ENCODE measurements around the gene MAL.

MAL gene

GRCh38 chr2:95026471-95027368 lies 1.2 kb downstream of the MAL start:
- peaks cover 39% of the 10 kb centered on the region for H3K27me3 ChIP-seq (ENCODE audit: insufficient read depth, poor library complexity, severe bottlenecking)
- no peak overlapping the region for H3K27ac ChIP-seq (replicated peaks)
- no peak for DNase-seq (ENCODE audit: low read depth in 1 of 2, low spot score in 1 of 2)
- TF ChIP-seq GABPA (IDR thresholded peaks at IDR 0.05; ENCODE audit: low read depth) = no peak
- TF ChIP-seq CTCF (IDR thresholded peaks at IDR 0.05; ENCODE audit: insufficient read depth, low read length) = no peak
- TF ChIP-seq POLR2AphosphoS5 (IDR thresholded peaks at IDR 0.05; ENCODE audit: low read depth) = no peak
- no peak for TF ChIP-seq REST (IDR thresholded peaks at IDR 0.05; ENCODE audit: insufficient replicate concordance, low read depth)
- no peak for TF ChIP-seq SPI1 (IDR thresholded peaks at IDR 0.05; ENCODE audit: borderline replicate concordance, low read depth)
- H3K4me3 ChIP-seq (replicated peaks; ENCODE audit: insufficient read depth, low read length) = no peak overlapping the region

- H3K4me3 ChIP-seq (replicated peaks; ENCODE audit: insufficient read depth, low read length) = no peak overlapping the region
- H3K27ac ChIP-seq (replicated peaks) = no peak overlapping the region
- no peak for DNase-seq (ENCODE audit: low read depth in 1 of 2, low spot score in 1 of 2)
- no peak for TF ChIP-seq SPI1 (IDR thresholded peaks at IDR 0.05; ENCODE audit: borderline replicate concordance, low read depth)
- TF ChIP-seq REST (IDR thresholded peaks at IDR 0.05; ENCODE audit: insufficient replicate concordance, low read depth) = no peak
- no peak for TF ChIP-seq POLR2AphosphoS5 (IDR thresholded peaks at IDR 0.05; ENCODE audit: low read depth)
- no peak for TF ChIP-seq CTCF (IDR thresholded peaks at IDR 0.05; ENCODE audit: insufficient read depth, low read length)
- TF ChIP-seq GABPA (IDR thresholded peaks at IDR 0.05; ENCODE audit: low read depth) = no peak
- H3K27me3 ChIP-seq (ENCODE audit: insufficient read depth, poor library complexity, severe bottlenecking) = peaks cover 39% of the 10 kb centered on the region
Measured at GRCh38 chr2:95027369-95027720, 1.8 kb downstream of the MAL start.

- Histone ChIP-seq H3K4me3 (replicated peaks; ENCODE audit: insufficient read depth, low read length) (no peak overlapping the region), H3K27me3 (ENCODE audit: insufficient read depth, poor library complexity, severe bottlenecking) (peaks cover 25% of the 10 kb centered on the region), H3K27ac (replicated peaks) (no peak overlapping the region)
- TF ChIP-seq REST (IDR thresholded peaks at IDR 0.05; ENCODE audit: insufficient replicate concordance, low read depth) (no peak), GABPA (IDR thresholded peaks at IDR 0.05; ENCODE audit: low read depth) (no peak), SPI1 (IDR thresholded peaks at IDR 0.05; ENCODE audit: borderline replicate concordance, low read depth) (no peak), POLR2AphosphoS5 (IDR thresholded peaks at IDR 0.05; ENCODE audit: low read depth) (no peak), CTCF (IDR thresholded peaks at IDR 0.05; ENCODE audit: insufficient read depth, low read length) (no peak)
- no peak for DNase-seq (ENCODE audit: low read depth in 1 of 2, low spot score in 1 of 2)
Measured at GRCh38 chr2:95029898-95030341, 4.4 kb downstream of the MAL start.

All from HL-60 (cell line).